ENCODE results near the gene DENND4A.

Gene DENND4A

GRCh38 chr15:65762914-65763787 is 28.9 kb downstream of the DENND4A start:
- H3K4me1 ChIP-seq (ENCODE audit: insufficient read depth, insufficient read length), result no peaks in the 10 kb centered on the region
- no peak overlapping the region for H3K4me3 ChIP-seq (ENCODE audit: insufficient read length, low read depth)
- TF ChIP-seq SUZ12 (IDR thresholded peaks at IDR 0.05; ENCODE audit: extremely low read depth, insufficient read depth, insufficient read length) (no peak), ZNF274 (IDR thresholded peaks at IDR 0.05; ENCODE audit: low read depth, low read length) (no peak), YY1 (IDR thresholded peaks at IDR 0.05; ENCODE audit: insufficient read depth, insufficient read length) (no peak)
- no peaks in the 10 kb centered on the region for H3K36me3 ChIP-seq (ENCODE audit: insufficient read depth, insufficient read length, low read length)
- no peak overlapping the region for H3K9ac ChIP-seq (ENCODE audit: insufficient read length, low read depth)
- DNase-seq (ENCODE audit: low read depth, low spot score), result no peak
- H3K9me3 ChIP-seq (ENCODE audit: insufficient read depth, low read length), result no peaks in the 10 kb centered on the region
- H3K27me3 ChIP-seq (ENCODE audit: insufficient read depth, insufficient read length), result no peaks in the 10 kb centered on the region

DNA sequence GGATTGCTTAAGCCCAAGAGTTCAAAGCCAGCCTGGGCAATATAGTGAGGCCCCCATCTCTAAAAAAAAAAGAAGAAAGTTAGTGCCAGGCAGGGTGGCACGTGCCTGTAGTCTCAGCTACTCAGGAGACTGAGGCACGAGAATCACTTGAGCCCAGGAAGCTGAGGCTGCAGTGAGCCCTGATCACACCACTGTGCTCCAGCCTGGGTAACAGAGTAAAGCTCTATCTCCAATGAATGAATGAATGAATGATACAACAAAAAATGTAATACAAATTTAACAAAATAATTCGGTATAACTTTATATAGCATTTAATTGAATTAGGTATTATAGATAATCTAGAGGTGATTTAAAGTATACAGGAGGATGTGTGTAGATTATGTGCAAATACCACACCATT is 29.7 kb downstream of the DENND4A start:
- Histone ChIP-seq H3K4me3 (ENCODE audit: insufficient read length, low read depth) (no peak overlapping the region), H3K9me3 (ENCODE audit: insufficient read depth, low read length) (no peaks in the 10 kb centered on the region), H3K27me3 (ENCODE audit: insufficient read depth, insufficient read length) (no peaks in the 10 kb centered on the region), H3K4me1 (ENCODE audit: insufficient read depth, insufficient read length) (no peaks in the 10 kb centered on the region), H3K36me3 (ENCODE audit: insufficient read depth, insufficient read length, low read length) (no peaks in the 10 kb centered on the region), H3K9ac (ENCODE audit: insufficient read length, low read depth) (no peak overlapping the region)
- no peak for DNase-seq (ENCODE audit: low read depth, low spot score)
- TF ChIP-seq ZNF274 (IDR thresholded peaks at IDR 0.05; ENCODE audit: low read depth, low read length) (no peak), SUZ12 (IDR thresholded peaks at IDR 0.05; ENCODE audit: extremely low read depth, insufficient read depth, insufficient read length) (no peak), YY1 (IDR thresholded peaks at IDR 0.05; ENCODE audit: insufficient read depth, insufficient read length) (no peak)

DNA sequence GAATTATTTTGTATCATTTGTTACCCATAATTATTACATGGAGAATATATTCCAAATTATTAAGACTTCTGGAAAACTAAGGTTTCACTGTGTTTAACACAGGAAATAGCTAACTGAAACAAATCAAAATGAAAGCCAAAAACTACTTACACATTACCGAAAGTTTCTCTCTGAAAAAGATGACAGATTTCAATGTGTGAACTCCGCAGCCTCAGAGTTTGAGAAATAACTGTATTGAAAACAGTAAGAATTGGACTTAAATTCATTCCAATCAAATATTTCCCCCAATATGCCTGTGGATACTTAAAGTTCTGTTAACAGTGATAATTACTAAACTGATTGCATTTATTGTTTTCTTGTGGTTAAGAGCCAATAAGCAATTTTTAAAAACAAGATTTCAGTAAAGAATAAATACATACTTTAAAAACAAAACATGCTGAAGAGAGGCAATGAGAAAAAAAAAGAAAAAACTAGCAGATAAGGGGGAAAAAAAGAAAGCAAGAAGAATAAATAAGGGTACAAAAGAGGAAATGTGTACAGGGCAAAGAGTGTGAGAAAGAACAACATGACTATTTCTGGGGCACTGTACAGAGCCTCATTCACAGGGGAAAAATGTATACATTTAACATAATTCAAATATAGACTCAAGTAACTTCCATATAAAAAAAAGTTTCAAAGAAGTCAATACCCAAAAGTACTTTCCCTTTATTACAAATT is 30.7 kb downstream of the DENND4A start:
- no peak for TF ChIP-seq ZNF274 (IDR thresholded peaks at IDR 0.05; ENCODE audit: low read depth, low read length)
- TF ChIP-seq SUZ12 (IDR thresholded peaks at IDR 0.05; ENCODE audit: extremely low read depth, insufficient read depth, insufficient read length), result no peak
- no peak for TF ChIP-seq YY1 (IDR thresholded peaks at IDR 0.05; ENCODE audit: insufficient read depth, insufficient read length)
- no peak overlapping the region for H3K9ac ChIP-seq (ENCODE audit: insufficient read length, low read depth)
- H3K27me3 ChIP-seq (ENCODE audit: insufficient read depth, insufficient read length), result no peaks in the 10 kb centered on the region
- no peaks in the 10 kb centered on the region for H3K4me1 ChIP-seq (ENCODE audit: insufficient read depth, insufficient read length)
- no peak for DNase-seq (ENCODE audit: low read depth, low spot score)
- no peak overlapping the region for H3K4me3 ChIP-seq (ENCODE audit: insufficient read length, low read depth)
- H3K9me3 ChIP-seq (ENCODE audit: insufficient read depth, low read length), result no peaks in the 10 kb centered on the region
- H3K36me3 ChIP-seq (ENCODE audit: insufficient read depth, insufficient read length, low read length), result no peaks in the 10 kb centered on the region

DNA sequence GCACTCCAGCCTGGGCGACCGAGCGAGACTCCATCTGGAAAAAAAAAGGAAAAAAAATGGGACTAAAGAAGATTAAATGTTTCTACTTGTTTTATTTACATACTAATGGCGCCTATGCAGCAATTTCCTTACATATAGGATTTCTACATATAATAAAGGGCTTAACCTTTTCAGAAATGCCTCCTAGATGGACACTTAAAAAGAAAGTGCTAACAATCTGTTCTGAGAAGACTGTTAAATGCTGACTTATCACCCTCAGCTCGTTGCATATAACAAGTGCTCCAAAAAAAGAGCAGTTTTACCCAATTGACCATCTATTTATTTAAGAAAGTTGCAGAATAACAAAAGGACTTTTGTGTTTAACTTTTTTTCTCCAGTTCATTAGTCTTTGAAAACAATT is 32.7 kb downstream of the DENND4A start:
- Histone ChIP-seq H3K27me3 (ENCODE audit: insufficient read depth, insufficient read length) (no peaks in the 10 kb centered on the region), H3K36me3 (ENCODE audit: insufficient read depth, insufficient read length, low read length) (no peaks in the 10 kb centered on the region)

DNA sequence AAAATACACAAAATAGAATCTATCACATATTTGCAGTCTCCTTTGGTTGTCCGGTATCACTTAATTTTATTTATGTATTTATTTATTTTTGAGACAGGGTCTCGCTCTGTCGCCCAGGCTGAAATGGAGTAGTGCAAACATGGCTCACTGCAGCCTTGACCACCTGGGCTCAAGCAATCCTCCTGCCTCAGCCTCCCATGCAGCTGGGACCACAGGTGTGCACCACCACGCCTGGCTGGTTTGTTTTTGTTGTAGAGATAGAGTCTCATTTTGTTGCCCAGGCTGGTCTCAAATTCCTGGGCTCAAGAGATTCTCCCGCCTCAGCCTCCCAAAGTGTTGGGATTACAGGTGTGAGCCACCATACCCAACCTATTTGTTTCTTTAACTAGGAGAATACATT is 33.9 kb downstream of the DENND4A start:
- TF ChIP-seq YY1 (IDR thresholded peaks at IDR 0.05; ENCODE audit: insufficient read depth, insufficient read length) (no peak), ZNF274 (IDR thresholded peaks at IDR 0.05; ENCODE audit: low read depth, low read length) (no peak), SUZ12 (IDR thresholded peaks at IDR 0.05; ENCODE audit: extremely low read depth, insufficient read depth, insufficient read length) (no peak)
- no peak overlapping the region for H3K4me3 ChIP-seq (ENCODE audit: insufficient read length, low read depth)
- no peaks in the 10 kb centered on the region for H3K27me3 ChIP-seq (ENCODE audit: insufficient read depth, insufficient read length)
- H3K4me1 ChIP-seq (ENCODE audit: insufficient read depth, insufficient read length), result no peaks in the 10 kb centered on the region
- DNase-seq (ENCODE audit: low read depth, low spot score), result no peak
- no peaks in the 10 kb centered on the region for H3K9me3 ChIP-seq (ENCODE audit: insufficient read depth, low read length)
- H3K36me3 ChIP-seq (ENCODE audit: insufficient read depth, insufficient read length, low read length), result no peaks in the 10 kb centered on the region
- no peak overlapping the region for H3K9ac ChIP-seq (ENCODE audit: insufficient read length, low read depth)

More for the DNA sequence above, 32.7 kb downstream of the DENND4A start:
- H3K9me3 ChIP-seq (ENCODE audit: insufficient read depth, low read length), result no peaks in the 10 kb centered on the region
- no peak for DNase-seq (ENCODE audit: low read depth, low spot score)
- no peak overlapping the region for H3K4me3 ChIP-seq (ENCODE audit: insufficient read length, low read depth)
- no peak for TF ChIP-seq ZNF274 (IDR thresholded peaks at IDR 0.05; ENCODE audit: low read depth, low read length)
- TF ChIP-seq SUZ12 (IDR thresholded peaks at IDR 0.05; ENCODE audit: extremely low read depth, insufficient read depth, insufficient read length), result no peak
- TF ChIP-seq YY1 (IDR thresholded peaks at IDR 0.05; ENCODE audit: insufficient read depth, insufficient read length), result no peak
- no peak overlapping the region for H3K9ac ChIP-seq (ENCODE audit: insufficient read length, low read depth)
- H3K4me1 ChIP-seq (ENCODE audit: insufficient read depth, insufficient read length), result no peaks in the 10 kb centered on the region

GRCh38 chr15:65757256-65757655 is 34.8 kb downstream of the DENND4A start:
- no peaks in the 10 kb centered on the region for H3K4me1 ChIP-seq (ENCODE audit: insufficient read depth, insufficient read length)
- no peak for TF ChIP-seq YY1 (IDR thresholded peaks at IDR 0.05; ENCODE audit: insufficient read depth, insufficient read length)
- no peak for TF ChIP-seq ZNF274 (IDR thresholded peaks at IDR 0.05; ENCODE audit: low read depth, low read length)
- no peak for TF ChIP-seq SUZ12 (IDR thresholded peaks at IDR 0.05; ENCODE audit: extremely low read depth, insufficient read depth, insufficient read length)
- no peak overlapping the region for H3K9ac ChIP-seq (ENCODE audit: insufficient read length, low read depth)
- H3K9me3 ChIP-seq (ENCODE audit: insufficient read depth, low read length), result no peaks in the 10 kb centered on the region
- no peaks in the 10 kb centered on the region for H3K27me3 ChIP-seq (ENCODE audit: insufficient read depth, insufficient read length)
- H3K4me3 ChIP-seq (ENCODE audit: insufficient read length, low read depth), result no peak overlapping the region
- no peaks in the 10 kb centered on the region for H3K36me3 ChIP-seq (ENCODE audit: insufficient read depth, insufficient read length, low read length)
- DNase-seq (ENCODE audit: low read depth, low spot score), result no peak

DNA sequence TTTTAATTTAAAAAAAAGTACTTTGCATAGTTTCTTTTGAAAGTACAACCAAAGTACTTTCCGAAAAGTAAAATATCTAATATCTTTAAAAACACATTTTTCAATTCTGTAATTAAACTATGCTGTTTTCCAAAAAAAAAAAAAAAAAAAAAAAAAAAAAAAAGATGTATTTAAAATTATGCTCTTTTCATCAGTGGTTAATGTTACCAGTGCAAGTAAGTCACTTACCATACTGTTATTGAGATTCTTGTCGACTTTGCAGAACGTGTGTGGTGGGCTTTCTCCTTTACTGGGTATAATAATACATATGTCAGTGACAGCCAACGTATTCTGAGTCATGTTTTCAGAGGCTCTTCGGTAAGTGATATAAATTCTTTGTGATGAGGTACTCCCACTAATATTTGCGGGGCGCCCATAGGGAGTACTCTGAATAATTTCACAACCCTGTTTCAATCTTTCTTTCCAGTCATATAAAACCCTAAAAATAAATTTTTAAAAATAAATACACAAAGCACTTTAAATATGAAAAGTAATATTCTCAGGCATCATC is 39.9 kb downstream of the DENND4A start:
- no peak for DNase-seq (ENCODE audit: low read depth, low spot score)
- TF ChIP-seq ZNF274 (IDR thresholded peaks at IDR 0.05; ENCODE audit: low read depth, low read length), result no peak
- TF ChIP-seq YY1 (IDR thresholded peaks at IDR 0.05; ENCODE audit: insufficient read depth, insufficient read length), result no peak
- TF ChIP-seq SUZ12 (IDR thresholded peaks at IDR 0.05; ENCODE audit: extremely low read depth, insufficient read depth, insufficient read length), result no peak
- Histone ChIP-seq H3K9me3 (ENCODE audit: insufficient read depth, low read length) (no peaks in the 10 kb centered on the region), H3K27me3 (ENCODE audit: insufficient read depth, insufficient read length) (no peaks in the 10 kb centered on the region), H3K9ac (ENCODE audit: insufficient read length, low read depth) (no peak overlapping the region), H3K36me3 (ENCODE audit: insufficient read depth, insufficient read length, low read length) (no peaks in the 10 kb centered on the region), H3K4me1 (ENCODE audit: insufficient read depth, insufficient read length) (no peaks in the 10 kb centered on the region), H3K4me3 (ENCODE audit: insufficient read length, low read depth) (no peak overlapping the region)
